K562 (cell line): Measurements from ENCODE around the gene ZBP1. TPM values are rescaled to one million over a fixed set of nuclear protein-coding genes. Genes with fewer than 3 reads are reported as not detected.

Experiments
- ATAC-seq: fragments of 200-7000 bp; cut with Tn5 transposase; 3 replicates; pipeline ENCODE4 v1.9.1; 2020; ENCODE audit warnings: moderate library complexity
- BruUV-seq: library from RNA; stranded (reverse); fragments of 400-500 nt; replicated peaks from 2 replicates; lab custom pipeline; 2021; lab: Mats Ljungman, UMichigan
- CTCF ChIA-PET: fragments of 300-600 bp; formaldehyde crosslinking; extraction: SDS; loops from one replicate; lab custom pipeline; 2021; ENCODE audit warnings: low intra/inter-chr PET ratio; lab: Yijun Ruan, JAX
- POLR2A ChIA-PET: fragments of 300-600, 350-650 bp; sonication (Branson Sonifier 250); formaldehyde crosslinking; extraction: SDS; loops from one replicate; lab custom pipeline; 2021; ENCODE audit warnings: antibody characterized with exemption, inconsistent platforms; lab: Yijun Ruan, JAX
- DNase-seq, 4 experiments: peaks; one replicate each; pipeline versions ENCODE4 v3.0.0 to v3.0.0-alpha.2; 2011 to 2018; ENCODE audit warnings: low spot score in 3 of 4, mixed read lengths in 3 of 4; ENCODE audit errors: extremely low read depth in 1 of 4
- FAIRE-seq: peaks from 2 replicates; lab custom pipeline; 2011; peaks lifted over from hg19 to GRCh38; lab: Jason Lieb, UNC
- H2AFZ ChIP-seq: 2 replicates; pipeline ENCODE4 v1.6.0; 2011; ENCODE audit warnings: low read depth, low read length, control low read depth, inconsistent platforms
- H3K27ac ChIP-seq: fragments of 200-600 bp; 3 replicates; pipeline ENCODE4 v1.8.0; 2011; ENCODE audit warnings: low read depth, mild to moderate bottlenecking, control low read depth, inconsistent platforms, low read length, moderate library complexity, mixed read lengths; ENCODE audit errors: extremely low read depth
- H3K27me3 ChIP-seq, 2 experiments: fragments of 300-600 bp in 1 of 2; 2 replicates in 1 of 2; 3 replicates in 1 of 2; pipeline versions ENCODE4 v1.6.0 to v1.8.0; 2011; ENCODE audit warnings: inconsistent platforms in 2 of 2, low read length in 2 of 2, mild to moderate bottlenecking in 1 of 2, mixed read lengths in 1 of 2, moderate library complexity in 1 of 2; ENCODE audit not compliant: control insufficient read depth in 2 of 2, insufficient read depth in 2 of 2
- H3K36me3 ChIP-seq: fragments of 300-600 bp; 3 replicates; pipeline ENCODE4 v1.8.0; 2011; ENCODE audit warnings: mild to moderate bottlenecking, low read length, inconsistent platforms; ENCODE audit not compliant: control insufficient read depth, insufficient read depth
- H3K4me1 ChIP-seq, 2 experiments: fragments of 200-600 bp in 1 of 2; replicated peaks in 1 of 2; 2 replicates in 1 of 2; 3 replicates in 1 of 2; pipeline versions ENCODE4 v1.5.1 to v1.8.0; 2011; ENCODE audit warnings: inconsistent platforms in 2 of 2, low read length in 2 of 2, mild to moderate bottlenecking in 1 of 2, mixed read lengths in 1 of 2, moderate library complexity in 1 of 2; ENCODE audit not compliant: control insufficient read depth in 2 of 2, insufficient read depth in 2 of 2
- H3K4me2 ChIP-seq: 2 replicates; pipeline ENCODE4 v1.6.1; 2011; ENCODE audit warnings: low read length, control low read depth, inconsistent platforms, mixed read lengths; ENCODE audit not compliant: insufficient read depth
- H3K4me3 ChIP-seq: fragments of 200-600 bp; sonication (generic), shearing (Covaris generic); 2 replicates; pipeline ENCODE4 v1.5.1; 2016; ENCODE audit warnings: control low read depth, inconsistent platforms
- H3K79me2 ChIP-seq: fragments of 200-600 bp; 3 replicates; pipeline ENCODE4 v1.8.0; 2011; ENCODE audit warnings: low read length, inconsistent platforms; ENCODE audit not compliant: control insufficient read depth, insufficient read depth
- H3K9ac ChIP-seq, 2 experiments: 2 replicates each; pipeline versions ENCODE4 v1.6.0 to v1.6.1; 2011; ENCODE audit warnings: low read depth in 2 of 2, low read length in 2 of 2, control low read depth in 1 of 2, inconsistent platforms in 1 of 2, mild to moderate bottlenecking in 1 of 2, mixed read lengths in 1 of 2; ENCODE audit not compliant: insufficient read depth in 1 of 2
- H3K9me1 ChIP-seq: one replicate; pipeline ENCODE4 v1.6.0; 2011; ENCODE audit warnings: inconsistent platforms, mild to moderate bottlenecking, low read length, moderate library complexity; ENCODE audit not compliant: control insufficient read depth, insufficient read depth
- H3K9me3 ChIP-seq: replicated peaks from 2 replicates; pipeline ENCODE4 v1.5.1; 2011; ENCODE audit warnings: low read depth, low read length, inconsistent platforms; ENCODE audit not compliant: control insufficient read depth, insufficient read depth
- H4K20me1 ChIP-seq: replicated peaks from 2 replicates; pipeline ENCODE4 v1.6.1; 2011; ENCODE audit warnings: low read length, inconsistent platforms, mixed read lengths; ENCODE audit not compliant: control insufficient read depth, insufficient read depth
- NFIC ChIP-seq: fragments of 450-650 bp; IDR thresholded peaks from 2 replicates; pipeline ENCODE4 v1.6.1; 2017; ENCODE audit warnings: mild to moderate bottlenecking, inconsistent platforms
- SUPT5H ChIP-seq: fragments of 450-650 bp; IDR thresholded peaks from 2 replicates; pipeline ENCODE4 v1.6.1; 2016
- ZFP36 ChIP-seq: fragments of 150-350 bp; IDR thresholded peaks from 2 replicates; pipeline ENCODE4 v1.6.1; 2018; ENCODE audit warnings: low read length, low read depth; ENCODE audit not compliant: partially characterized antibody
- WGBS: fragments of 100-300 bp; shearing (Covaris generic); methylation state at CpG from one replicate; pipeline ENCODE4 v1.1.6; 2016; ENCODE audit warnings: low coverage, mixed read lengths; ENCODE audit not compliant: insufficient coverage; ENCODE audit errors: missing lambda C conversion rate; 5-methylcytosine and 5-hydroxymethylcytosine counted together
- in situ Hi-C: fragments of 300-500 bp; cut with MboI; formaldehyde crosslinking; loops from 4 replicates; pipeline ENCODE4 v1.15.0; 2018; ENCODE audit warnings: inconsistent platforms, mixed read lengths
- intact Hi-C: fragments of 100-400 bp; cut with micrococcal nuclease; formaldehyde crosslinking; loops from 2 replicates; pipeline ENCODE4 v1.14.2; 2022
- polyA plus RNA-seq, 8 experiments: library from polyadenylated mRNA; depleted of rRNA in 4 of 8; stranded (reverse) in 5 of 8; unstranded in 3 of 8; fragments of >200 nt; fragmentation: Nextera tagmentation in 2 of 8; fragmentation: Illumina TruSeq in 1 of 8; extraction: Ambion mirVana in 2 of 8; extraction: Trizol in 1 of 8; gene quantifications; 2 replicates each; pipeline versions ENCODE4 v1.2.1 to v1.2.3, GENCODE V29; 2011 to 2014; ENCODE audit warnings: inconsistent platforms in 1 of 8, missing spikeins in 1 of 8
- total RNA-seq, 7 experiments: library from RNA; depleted of rRNA in 6 of 7; stranded (reverse); fragments of >200 nt in 6 of 7; fragmentation: Illumina TruSeq in 2 of 7; extraction: Trizol in 2 of 7; gene quantifications; 2 replicates each; pipeline versions ENCODE4 v1.2.1 to v1.2.3, GENCODE V29; 2011 to 2021; ENCODE audit warnings: low replicate concordance in 1 of 7
- TF ChIP-seq, protein P1 (sequence below): fragments of 250-450 bp; sonication (Bioruptor Pico); IDR thresholded peaks from 2 replicates; pipeline ENCODE4 v1.4.0; 2020; ENCODE audit warnings: borderline replicate concordance
- TF ChIP-seq, protein P2 (sequence below): fragments of 450-650 bp; IDR thresholded peaks from 2 replicates; pipeline ENCODE4 v1.6.1; 2016
- TF ChIP-seq, protein P3 (sequence below): sonication (generic); formaldehyde crosslinking; IDR thresholded peaks from 2 replicates; pipeline ENCODE4 v1.8.1; 2023; ENCODE audit warnings: missing genetic modification reagents, mild to moderate bottlenecking, borderline replicate concordance

ZBP1 gene
- total and polyA plus RNA-seq, 9 of the 15 experiments (the other 6 are each of a cell fraction or from before 2014, with no cell fraction given) = not detected

DNA sequence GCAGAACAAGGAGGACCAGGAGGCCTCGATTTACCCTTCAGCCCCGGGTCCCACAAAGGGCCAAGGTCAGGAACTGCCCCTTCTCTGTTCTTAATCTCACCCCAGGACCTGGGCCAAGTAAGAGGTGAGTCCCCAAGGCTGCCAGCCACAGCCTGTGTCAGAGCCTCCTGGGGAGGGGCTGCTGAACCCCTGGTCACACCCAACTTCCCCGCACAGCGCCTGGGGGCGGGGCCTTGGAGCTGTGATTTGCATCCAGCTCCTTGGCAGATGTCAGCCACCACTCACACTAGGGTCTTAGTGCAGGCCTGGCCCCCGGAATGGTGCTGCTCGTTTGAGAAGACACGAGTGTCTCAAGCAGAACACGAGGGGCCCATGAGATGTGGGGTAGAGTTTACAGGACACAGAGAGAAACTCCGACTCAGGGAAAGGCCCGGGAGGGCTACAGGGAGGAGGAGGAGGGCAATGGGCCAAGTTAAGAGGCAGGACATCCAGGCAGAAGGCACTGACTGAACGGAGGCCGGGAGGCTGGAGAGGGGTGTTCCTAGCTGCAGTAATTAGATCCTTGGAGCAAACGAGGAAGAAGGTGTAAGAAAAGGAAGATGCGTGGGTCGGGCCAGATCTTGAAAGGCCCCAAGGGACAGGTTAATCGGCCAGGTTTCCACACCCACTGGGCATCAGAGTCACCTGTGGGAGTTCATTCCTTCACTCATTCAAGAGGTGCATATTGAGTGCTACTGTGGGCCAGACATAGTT is 26.9 kb downstream of the ZBP1 start:
- Histone ChIP-seq H3K9me3 (no peaks in the 10 kb centered on the region), H3K27me3 (peaks cover 0 to 8% of the 10 kb centered on the region in 2 experiments; a peak in 1 of 5 replicates), H3K36me3 (no peaks in the 10 kb centered on the region), H4K20me1 (0 out of 2 replicates have a peak, but pooled peaks cover 10% of the 10 kb centered on the region), H3K4me3 (no peak overlapping the region), H3K9me1 (no peaks in the 10 kb centered on the region), H3K79me2 (no peaks in the 10 kb centered on the region), H2AFZ (no peak overlapping the region), H3K9ac (peak overlapping the region in 1 of 2 experiments; percentile 31; a peak in 2 of 4 replicates), H3K4me2 (no peak overlapping the region), H3K4me1 (peaks cover 15 to 59% of the 10 kb centered on the region in 2 experiments; a peak in 4 of 5 replicates), H3K27ac (no peak overlapping the region)
- BruUV-seq = no TSS peak
- WGBS = 13% methylated on average over 16 of the region's 17 CpGs
- intact Hi-C loops = no loop called here
- POLR2A ChIA-PET = interaction anchor here (0.5 to 1.2 kb wide), 3 partner anchors 16 to 632 kb away, joined by 3 read pairs; no protein-coding TSS in a partner anchor
- TF ChIP-seq, protein P1, sequence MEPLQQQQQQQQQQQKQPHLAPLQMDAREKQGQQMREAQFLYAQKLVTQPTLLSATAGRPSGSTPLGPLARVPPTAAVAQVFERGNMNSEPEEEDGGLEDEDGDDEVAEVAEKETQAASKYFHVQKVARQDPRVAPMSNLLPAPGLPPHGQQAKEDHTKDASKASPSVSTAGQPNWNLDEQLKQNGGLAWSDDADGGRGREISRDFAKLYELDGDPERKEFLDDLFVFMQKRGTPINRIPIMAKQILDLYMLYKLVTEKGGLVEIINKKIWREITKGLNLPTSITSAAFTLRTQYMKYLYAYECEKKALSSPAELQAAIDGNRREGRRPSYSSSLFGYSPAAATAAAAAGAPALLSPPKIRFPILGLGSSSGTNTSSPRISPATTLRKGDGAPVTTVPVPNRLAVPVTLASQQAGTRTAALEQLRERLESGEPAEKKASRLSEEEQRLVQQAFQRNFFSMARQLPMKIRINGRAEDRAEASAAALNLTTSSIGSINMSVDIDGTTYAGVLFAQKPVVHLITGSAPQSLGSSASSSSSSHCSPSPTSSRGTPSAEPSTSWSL (CRISPR knock-in tag) = no peak
- TF ChIP-seq NFIC (peak; percentile 44; the same call in 1 of the 2 replicates), SUPT5H (no peak), ZFP36 (peak; percentile 20)
- TF ChIP-seq, protein P2, sequence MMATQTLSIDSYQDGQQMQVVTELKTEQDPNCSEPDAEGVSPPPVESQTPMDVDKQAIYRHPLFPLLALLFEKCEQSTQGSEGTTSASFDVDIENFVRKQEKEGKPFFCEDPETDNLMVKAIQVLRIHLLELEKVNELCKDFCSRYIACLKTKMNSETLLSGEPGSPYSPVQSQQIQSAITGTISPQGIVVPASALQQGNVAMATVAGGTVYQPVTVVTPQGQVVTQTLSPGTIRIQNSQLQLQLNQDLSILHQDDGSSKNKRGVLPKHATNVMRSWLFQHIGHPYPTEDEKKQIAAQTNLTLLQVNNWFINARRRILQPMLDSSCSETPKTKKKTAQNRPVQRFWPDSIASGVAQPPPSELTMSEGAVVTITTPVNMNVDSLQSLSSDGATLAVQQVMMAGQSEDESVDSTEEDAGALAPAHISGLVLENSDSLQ = peak; percentile 15; the same call in 1 of the 2 replicates
- TF ChIP-seq, protein P3, sequence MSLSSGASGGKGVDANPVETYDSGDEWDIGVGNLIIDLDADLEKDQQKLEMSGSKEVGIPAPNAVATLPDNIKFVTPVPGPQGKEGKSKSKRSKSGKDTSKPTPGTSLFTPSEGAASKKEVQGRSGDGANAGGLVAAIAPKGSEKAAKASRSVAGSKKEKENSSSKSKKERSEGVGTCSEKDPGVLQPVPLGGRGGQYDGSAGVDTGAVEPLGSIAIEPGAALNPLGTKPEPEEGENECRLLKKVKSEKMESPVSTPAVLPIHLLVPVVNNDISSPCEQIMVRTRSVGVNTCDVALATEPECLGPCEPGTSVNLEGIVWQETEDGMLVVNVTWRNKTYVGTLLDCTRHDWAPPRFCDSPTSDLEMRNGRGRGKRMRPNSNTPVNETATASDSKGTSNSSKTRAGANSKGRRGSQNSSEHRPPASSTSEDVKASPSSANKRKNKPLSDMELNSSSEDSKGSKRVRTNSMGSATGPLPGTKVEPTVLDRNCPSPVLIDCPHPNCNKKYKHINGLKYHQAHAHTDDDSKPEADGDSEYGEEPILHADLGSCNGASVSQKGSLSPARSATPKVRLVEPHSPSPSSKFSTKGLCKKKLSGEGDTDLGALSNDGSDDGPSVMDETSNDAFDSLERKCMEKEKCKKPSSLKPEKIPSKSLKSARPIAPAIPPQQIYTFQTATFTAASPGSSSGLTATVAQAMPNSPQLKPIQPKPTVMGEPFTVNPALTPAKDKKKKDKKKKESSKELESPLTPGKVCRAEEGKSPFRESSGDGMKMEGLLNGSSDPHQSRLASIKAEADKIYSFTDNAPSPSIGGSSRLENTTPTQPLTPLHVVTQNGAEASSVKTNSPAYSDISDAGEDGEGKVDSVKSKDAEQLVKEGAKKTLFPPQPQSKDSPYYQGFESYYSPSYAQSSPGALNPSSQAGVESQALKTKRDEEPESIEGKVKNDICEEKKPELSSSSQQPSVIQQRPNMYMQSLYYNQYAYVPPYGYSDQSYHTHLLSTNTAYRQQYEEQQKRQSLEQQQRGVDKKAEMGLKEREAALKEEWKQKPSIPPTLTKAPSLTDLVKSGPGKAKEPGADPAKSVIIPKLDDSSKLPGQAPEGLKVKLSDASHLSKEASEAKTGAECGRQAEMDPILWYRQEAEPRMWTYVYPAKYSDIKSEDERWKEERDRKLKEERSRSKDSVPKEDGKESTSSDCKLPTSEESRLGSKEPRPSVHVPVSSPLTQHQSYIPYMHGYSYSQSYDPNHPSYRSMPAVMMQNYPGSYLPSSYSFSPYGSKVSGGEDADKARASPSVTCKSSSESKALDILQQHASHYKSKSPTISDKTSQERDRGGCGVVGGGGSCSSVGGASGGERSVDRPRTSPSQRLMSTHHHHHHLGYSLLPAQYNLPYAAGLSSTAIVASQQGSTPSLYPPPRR = no peak
- CTCF ChIA-PET = interaction anchor here (0.5 to 3.5 kb wide), 11 partner anchors 67 to 850 kb away, joined by 3 to 103 read pairs (median 4); partner anchors contain the start of gene CTCFL
- in situ Hi-C loops = loop anchor here (5.0 kb wide), 2 partner anchors 61 to 206 kb away; no protein-coding TSS in a partner anchor
- peak; percentile 43 to 61 (median 59) for DNase-seq
- peak; percentile 13; the same call in 2 of the 3 replicates for ATAC-seq
- FAIRE-seq = no peak
